ENCODE results near the gene ODAPH.
"Not testable (repeated sequence)": the region's sequence is repeated elsewhere in the genome, so short reads cannot be mapped to it uniquely, and the experiment has no call there.

Gene ODAPH, protein sequence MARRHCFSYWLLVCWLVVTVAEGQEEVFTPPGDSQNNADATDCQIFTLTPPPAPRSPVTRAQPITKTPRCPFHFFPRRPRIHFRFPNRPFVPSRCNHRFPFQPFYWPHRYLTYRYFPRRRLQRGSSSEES

GRCh38 chr4:75555294-75556164 lies at the start of gene ODAPH:
Gene ODAPH, plus strand, starts transcription at chr4:75556066. Its CDS starts 17 bp downstream, at chr4:75556083.
- no peak for DNase-seq (ENCODE audit: low read depth)
- no peak within 1 kb of the TSS for H3K4me3 ChIP-seq (ENCODE audit: low read depth, low read length)

DNA sequence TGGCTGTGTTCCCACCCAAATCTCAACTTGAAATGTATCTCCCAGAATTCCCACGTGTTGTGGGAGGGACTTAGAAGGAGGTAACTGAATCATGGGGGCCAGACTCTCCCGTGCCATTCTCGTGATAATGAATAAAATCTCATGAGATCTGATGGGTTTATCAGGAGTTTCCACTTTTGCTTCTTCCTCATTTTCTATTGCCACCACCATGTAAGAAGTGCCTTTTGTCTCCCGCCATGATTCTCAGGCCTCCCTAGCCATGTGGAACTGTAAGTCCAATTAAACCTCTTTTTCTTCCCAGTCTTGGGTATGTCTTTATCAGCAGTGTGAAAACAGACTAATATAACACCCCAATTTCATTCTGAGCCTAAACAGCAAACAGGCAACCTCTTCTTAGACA lies 46.3 kb upstream of the ODAPH start:
- not testable (repeated sequence) for DNase-seq (ENCODE audit: low read depth); H3K4me3 ChIP-seq (ENCODE audit: low read depth, low read length)

DNA sequence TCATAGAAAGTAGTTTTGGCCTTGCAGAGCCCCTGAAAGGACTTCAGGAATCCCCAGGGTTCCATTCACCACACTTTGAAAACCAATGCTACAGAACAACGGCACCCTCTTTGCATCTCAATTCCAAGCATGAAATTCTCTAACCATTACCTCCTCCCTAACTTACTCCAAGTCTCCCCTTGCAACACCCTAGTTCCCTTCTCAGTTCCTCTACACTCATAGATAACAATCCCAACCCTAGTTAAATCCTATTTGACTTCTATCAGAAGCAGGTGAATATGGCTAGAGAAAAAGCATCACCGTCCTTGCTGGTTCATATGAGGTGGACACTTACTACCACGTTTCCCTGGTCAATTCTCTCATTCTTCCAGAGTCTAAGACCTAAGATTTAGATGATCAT lies 44.0 kb upstream of the ODAPH start:
- no peak for DNase-seq (ENCODE audit: low read depth)
- no peak overlapping the region for H3K4me3 ChIP-seq (ENCODE audit: low read depth, low read length)

GRCh38 chr4:75512386-75513211 lies 43.3 kb upstream of the ODAPH start:
- H3K4me3 ChIP-seq (ENCODE audit: low read depth, low read length): peak overlapping the region; percentile 80
- no peak for DNase-seq (ENCODE audit: low read depth)

GRCh38 chr4:75513526-75514130 lies 42.2 kb upstream of the ODAPH start:
- peak overlapping the region; percentile 80 for H3K4me3 ChIP-seq (ENCODE audit: low read depth, low read length)
- DNase-seq (ENCODE audit: low read depth): no peak

- peak; percentile 73 for DNase-seq (ENCODE audit: low read depth)
- H3K4me3 ChIP-seq (ENCODE audit: low read depth, low read length): peak within 1 kb of the TSS; percentile 80
Measured at GRCh38 chr4:75514131-75514948, 41.5 kb upstream of the ODAPH start, which contains the start of the genes RCHY1 and THAP6. Gene RCHY1, minus strand, starts transcription at chr4:75514403. Its CDS starts 117 bp downstream, at chr4:75514286. Gene THAP6, plus strand, starts transcription at chr4:75514473. Its CDS starts 980 bp downstream, at chr4:75515453.

GRCh38 chr4:75514949-75515612 lies 40.8 kb upstream of the ODAPH start:
- peak overlapping the region; percentile 80 for H3K4me3 ChIP-seq (ENCODE audit: low read depth, low read length)
- DNase-seq (ENCODE audit: low read depth): no peak

DNA sequence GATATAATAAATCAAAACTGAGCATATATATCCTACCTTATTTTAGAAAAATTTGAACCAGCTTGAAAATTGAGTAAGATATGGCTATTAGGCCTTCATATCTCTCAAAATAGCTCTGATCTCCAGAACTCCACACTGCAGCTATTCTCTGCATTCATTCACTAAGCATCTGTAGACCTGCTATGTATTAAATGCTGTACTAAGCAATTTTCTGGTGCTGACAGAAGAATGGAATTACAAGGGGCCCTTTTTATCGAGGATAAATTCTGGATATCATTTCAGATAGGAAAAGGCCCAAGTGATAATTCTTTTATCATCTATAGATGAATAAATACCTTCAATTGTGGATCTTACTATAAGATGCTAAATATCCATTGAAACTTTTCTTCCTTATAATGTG lies 39.7 kb upstream of the ODAPH start:
- H3K4me3 ChIP-seq (ENCODE audit: low read depth, low read length): no peak overlapping the region

GRCh38 chr4:75519452-75519851 lies 36.4 kb upstream of the ODAPH start:
- not testable (repeated sequence) for DNase-seq (ENCODE audit: low read depth)

More for the DNA sequence above, 39.7 kb upstream of the ODAPH start:
- DNase-seq (ENCODE audit: low read depth): no peak

DNA sequence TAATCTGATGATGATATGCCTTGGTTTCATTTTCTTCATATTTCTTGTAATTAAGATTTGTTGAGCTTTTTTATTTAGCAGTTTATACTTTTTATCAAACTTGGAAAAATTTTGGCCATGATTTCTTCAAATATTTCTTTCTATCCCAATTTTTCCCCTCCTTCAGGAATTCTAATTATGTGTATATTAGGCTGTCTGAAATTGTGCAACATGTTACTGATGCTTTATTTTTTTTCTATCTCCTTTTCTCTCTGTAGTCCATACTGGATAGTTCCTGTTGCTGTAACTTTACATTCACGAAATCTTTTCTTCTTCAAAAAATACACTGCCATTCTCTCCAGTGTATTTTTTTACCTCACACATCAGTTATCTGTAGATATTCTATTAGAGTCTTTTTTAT lies 30.8 kb upstream of the ODAPH start:
- DNase-seq (ENCODE audit: low read depth): no peak
- no peak overlapping the region for H3K4me3 ChIP-seq (ENCODE audit: low read depth, low read length)

More at GRCh38 chr4:75519452-75519851, 36.4 kb upstream of the ODAPH start:
- H3K4me3 ChIP-seq (ENCODE audit: low read depth, low read length): not testable (repeated sequence)

- no peak overlapping the region for H3K4me3 ChIP-seq (ENCODE audit: low read depth, low read length)
Measured at GRCh38 chr4:75525910-75526309, 30.0 kb upstream of the ODAPH start.

DNA sequence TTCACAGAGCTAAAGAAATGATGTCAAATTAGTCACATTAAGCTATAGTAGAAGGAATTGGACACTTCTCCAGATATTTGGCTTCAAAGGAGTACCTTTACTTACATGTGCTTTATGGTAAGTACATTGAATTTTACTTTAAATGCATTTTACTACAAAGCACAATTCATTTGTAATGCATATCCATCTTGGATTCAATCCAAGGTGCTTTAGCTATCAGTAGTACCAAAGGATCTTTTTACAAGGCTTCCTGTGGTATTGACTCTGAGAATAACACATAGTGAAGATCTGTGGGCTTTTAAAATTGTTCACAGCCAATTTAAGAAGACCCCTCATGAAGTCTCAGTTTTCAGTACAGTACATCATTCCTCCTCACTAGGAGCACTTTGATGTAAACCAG lies 28.4 kb upstream of the ODAPH start:
- H3K4me3 ChIP-seq (ENCODE audit: low read depth, low read length): no peak overlapping the region
- no peak for DNase-seq (ENCODE audit: low read depth)

More at GRCh38 chr4:75525910-75526309, 30.0 kb upstream of the ODAPH start:
- no peak for DNase-seq (ENCODE audit: low read depth)

DNA sequence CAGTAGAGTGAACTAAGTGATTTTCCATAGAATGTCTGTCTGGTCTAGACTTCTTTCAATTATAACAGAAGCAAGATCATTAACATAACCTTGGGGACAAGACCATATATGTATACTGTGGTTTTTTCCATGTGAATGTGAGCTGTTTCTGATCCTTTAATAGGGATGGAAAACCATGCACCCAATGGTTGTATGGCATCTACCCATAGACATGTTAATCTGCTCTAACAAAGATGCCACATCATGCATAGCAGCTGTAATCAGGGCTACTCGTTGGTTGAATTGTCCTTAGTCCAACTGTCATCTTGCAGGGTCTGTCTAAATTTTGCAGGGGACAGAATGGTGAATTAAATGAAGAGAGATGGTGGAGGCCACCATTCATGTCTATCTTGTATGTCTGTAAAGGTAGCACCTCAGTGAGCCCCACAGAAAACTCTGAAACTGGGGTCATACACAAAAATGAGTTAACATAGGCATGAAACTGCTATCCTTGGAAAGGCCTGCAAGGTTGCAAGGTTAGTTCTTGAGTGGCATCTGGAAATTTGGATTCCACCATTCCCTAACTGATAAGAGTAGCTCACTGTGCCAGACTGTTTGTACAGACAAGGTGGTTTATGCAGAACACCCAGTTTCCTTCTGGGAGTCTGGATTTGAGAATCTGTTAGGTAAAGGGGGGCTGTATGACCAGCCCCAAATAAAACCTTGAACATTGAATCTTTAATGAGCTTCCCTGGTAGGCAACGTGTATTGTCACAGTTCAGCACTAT lies 25.1 kb upstream of the ODAPH start:
- H3K4me3 ChIP-seq (ENCODE audit: low read depth, low read length): no peak overlapping the region
- no peak for DNase-seq (ENCODE audit: low read depth)

DNA sequence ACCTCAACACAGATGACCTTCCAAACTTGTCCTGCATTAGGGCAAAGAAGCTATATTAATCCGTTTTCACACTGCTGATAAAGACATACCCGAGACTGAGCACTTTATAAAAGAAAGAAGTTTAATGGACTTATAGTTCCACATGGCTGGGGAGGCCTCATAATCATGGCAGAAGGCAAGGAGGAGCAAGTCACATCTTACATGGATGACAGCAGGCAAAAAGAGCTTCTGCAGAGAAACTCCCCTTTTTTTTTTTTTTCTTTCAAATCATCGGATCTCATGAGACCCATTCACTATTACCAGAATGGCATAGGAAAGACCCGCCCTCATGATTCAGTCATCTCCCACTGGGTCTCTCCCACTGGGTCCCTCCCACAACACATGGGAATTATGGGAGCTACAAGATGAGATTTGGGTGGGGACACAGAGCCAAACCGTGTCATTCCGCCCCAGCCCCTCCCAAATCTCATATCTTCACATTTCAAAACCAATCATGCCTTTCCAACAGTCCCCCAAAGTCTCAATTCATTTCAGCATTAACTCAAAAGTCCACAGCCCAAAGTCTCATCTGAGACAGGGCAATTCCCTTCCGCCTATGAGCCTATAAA lies 24.2 kb upstream of the ODAPH start:
- DNase-seq (ENCODE audit: low read depth); H3K4me3 ChIP-seq (ENCODE audit: low read depth, low read length): not testable (repeated sequence)

GRCh38 chr4:75533339-75533887 lies 22.5 kb upstream of the ODAPH start:
- not testable (repeated sequence) for H3K4me3 ChIP-seq (ENCODE audit: low read depth, low read length); DNase-seq (ENCODE audit: low read depth)

GRCh38 chr4:75533926-75534325 lies 21.9 kb upstream of the ODAPH start:
- not testable (repeated sequence) for DNase-seq (ENCODE audit: low read depth); H3K4me3 ChIP-seq (ENCODE audit: low read depth, low read length)

- not testable (repeated sequence) for DNase-seq (ENCODE audit: low read depth)
Measured at GRCh38 chr4:75537308-75537707, 18.6 kb upstream of the ODAPH start.

More at GRCh38 chr4:75537308-75537707, 18.6 kb upstream of the ODAPH start:
- H3K4me3 ChIP-seq (ENCODE audit: low read depth, low read length): not testable (repeated sequence)
